OCI-LY7 (cell line): ENCODE measurements around the gene GSN. TPM values are rescaled to one million over a fixed set of nuclear protein-coding genes. Genes with fewer than 3 reads are reported as not detected.

Experiments used
- BruUV-seq: library from RNA; stranded (reverse); fragments of 400-500 nt; replicated peaks from 2 replicates; lab custom pipeline; 2021; lab: Mats Ljungman, UMichigan
- CTCF ChIA-PET: fragments of 300-600 bp; sonication (Branson Sonifier 250); formaldehyde crosslinking; loops from one replicate; lab custom pipeline; 2022; ENCODE audit warnings: antibody characterized with exemption; ENCODE audit not compliant: unreplicated experiment; lab: Charles Lee
- POLR2A ChIA-PET: fragments of 300-600 bp; sonication (Branson Sonifier 250); formaldehyde crosslinking; loops from one replicate; lab custom pipeline; 2022; ENCODE audit warnings: antibody characterized with exemption; lab: Charles Lee
- DNase-seq: peaks from one replicate; pipeline ENCODE4 v3.0.0-alpha.2; 2015; ENCODE audit warnings: low spot score
- H2AFZ ChIP-seq: fragments of 200-600 bp; sonication (generic), shearing (Covaris generic); 2 replicates; pipeline ENCODE4 v1.6.1; 2014; ENCODE audit warnings: mild to moderate bottlenecking, antibody characterized with exemption, low read length, moderate library complexity
- H3K27ac ChIP-seq: fragments of 200-600 bp; sonication (generic); 2 replicates; pipeline ENCODE4 v1.5.1; 2014; ENCODE audit warnings: mixed run types, low read depth, mild to moderate bottlenecking, moderate library complexity, low read length, inconsistent platforms; ENCODE audit not compliant: poor library complexity, severe bottlenecking
- H3K36me3 ChIP-seq: fragments of 200-600 bp; sonication (generic); 2 replicates; pipeline ENCODE4 v1.6.1; 2014; ENCODE audit warnings: mild to moderate bottlenecking, antibody characterized with exemption, low read length, moderate library complexity, mixed read lengths; ENCODE audit not compliant: insufficient read depth
- H3K4me1 ChIP-seq: fragments of 200-600 bp; sonication (generic); 2 replicates; pipeline ENCODE4 v1.5.1; 2014; ENCODE audit warnings: mild to moderate bottlenecking, low read length; ENCODE audit not compliant: insufficient read depth, poor library complexity, severe bottlenecking
- H3K4me2 ChIP-seq: fragments of 200-600 bp; sonication (generic); 2 replicates; pipeline ENCODE4 v1.6.1; 2014; ENCODE audit warnings: mild to moderate bottlenecking, low read length
- H3K4me3 ChIP-seq: fragments of 200-600 bp; sonication (generic); 2 replicates; pipeline ENCODE4 v1.5.1; 2014; ENCODE audit warnings: mild to moderate bottlenecking, low read depth, low read length; ENCODE audit not compliant: poor library complexity, severe bottlenecking
- H3K79me2 ChIP-seq: fragments of 200-600 bp; sonication (generic); 2 replicates; pipeline ENCODE4 v1.6.1; 2016; ENCODE audit warnings: low read depth, mild to moderate bottlenecking, low read length, moderate library complexity, mixed read lengths; ENCODE audit not compliant: insufficient read depth
- H3K9me2 ChIP-seq: fragments of 200-600 bp; sonication (generic); 2 replicates; pipeline ENCODE4 v1.6.1; 2016; ENCODE audit warnings: mild to moderate bottlenecking, low read length, mixed read lengths; ENCODE audit not compliant: insufficient read depth
- H3K9me3 ChIP-seq: fragments of 200-600 bp; sonication (generic); 2 replicates; pipeline ENCODE4 v1.6.1; 2014; ENCODE audit warnings: mild to moderate bottlenecking, mixed run types, low read length, mixed read lengths
- H4K20me1 ChIP-seq: fragments of 200-600 bp; sonication (generic); 2 replicates; pipeline ENCODE4 v1.6.1; 2014; ENCODE audit warnings: mild to moderate bottlenecking, antibody characterized with exemption, low read length, moderate library complexity, mixed read lengths; ENCODE audit not compliant: insufficient read depth
- EZH2phosphoT487 ChIP-seq: fragments of 200-600 bp; sonication (generic); IDR thresholded peaks from 2 replicates; pipeline ENCODE4 v1.6.1; 2018; ENCODE audit warnings: low read depth, borderline replicate concordance, mild to moderate bottlenecking, mixed run types, antibody characterized with exemption, low read length, moderate library complexity, mixed read lengths
- intact Hi-C: fragments of 100-400 bp; cut with micrococcal nuclease; formaldehyde crosslinking; loops from one replicate; pipeline ENCODE4 v1.10.0; 2022; ENCODE audit not compliant: unreplicated experiment
- total RNA-seq, 2 experiments: library from RNA; depleted of rRNA in 1 of 2; stranded (reverse); fragments of >200 nt in 1 of 2; shearing (Covaris generic) in 1 of 2; gene quantifications; 2 replicates each; pipeline ENCODE4 v1.2.3, GENCODE V29; 2014 to 2022
- TF ChIP-seq, protein P1 (sequence below): fragments of 200-600 bp; sonication (generic); conservative IDR thresholded peaks from 2 replicates; pipeline ENCODE4 v1.5.1; 2014; ENCODE audit warnings: mild to moderate bottlenecking, antibody characterized with exemption, low read length, moderate library complexity, mixed read lengths

Gene GSN
- total RNA-seq, 2 experiments from 2014 or later, result 13.4 to 16.3 TPM

DNA sequence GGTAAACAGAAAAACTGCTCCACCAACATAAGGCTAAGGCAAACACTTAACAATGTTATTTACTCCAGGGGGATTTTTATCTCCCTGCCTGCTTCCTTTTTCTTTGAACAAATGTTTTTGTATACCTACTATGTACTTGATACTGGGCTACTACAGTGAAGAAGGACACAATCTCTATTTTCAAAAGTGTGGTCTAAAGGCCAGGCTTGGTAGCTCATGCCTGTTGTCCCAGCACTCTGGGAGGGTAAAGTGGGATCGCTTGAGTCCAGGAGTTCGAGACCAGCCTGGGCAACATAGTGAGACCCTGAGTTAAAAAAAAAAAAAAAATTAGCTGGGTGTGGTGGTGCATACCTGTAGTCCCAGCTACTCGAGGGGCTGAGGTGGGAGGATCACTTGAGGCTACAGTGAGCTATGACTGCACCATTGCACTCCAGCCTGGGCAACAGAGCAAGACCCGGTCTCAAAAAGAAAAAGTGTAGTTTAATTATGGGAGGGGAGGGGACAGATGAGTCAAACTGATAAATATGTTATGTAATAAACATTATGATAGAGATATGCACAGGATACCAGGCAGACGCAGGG is 98.7 kb downstream of the GSN start:
- H3K4me2 ChIP-seq, result no peak overlapping the region
- ChIA-PET POLR2A (interaction anchor here (0.6 to 0.9 kb wide), 2 partner anchors 151 to 263 kb away, joined by 3 read pairs; no protein-coding TSS in a partner anchor), CTCF (interaction anchor here (0.6 kb wide), 1 partner anchor 40 kb away, joined by 3 read pairs; no protein-coding TSS in a partner anchor)
- no peak overlapping the region for H3K27ac ChIP-seq
- no peaks in the 10 kb centered on the region for H3K9me2 ChIP-seq
- H3K9me3 ChIP-seq, result no peaks in the 10 kb centered on the region
- BruUV-seq, result no TSS peak
- no peak overlapping the region for H2AFZ ChIP-seq
- no peaks in the 10 kb centered on the region for H4K20me1 ChIP-seq
- H3K36me3 ChIP-seq, result no peaks in the 10 kb centered on the region
- intact Hi-C loops, result no loop called here
- TF ChIP-seq, protein P1, sequence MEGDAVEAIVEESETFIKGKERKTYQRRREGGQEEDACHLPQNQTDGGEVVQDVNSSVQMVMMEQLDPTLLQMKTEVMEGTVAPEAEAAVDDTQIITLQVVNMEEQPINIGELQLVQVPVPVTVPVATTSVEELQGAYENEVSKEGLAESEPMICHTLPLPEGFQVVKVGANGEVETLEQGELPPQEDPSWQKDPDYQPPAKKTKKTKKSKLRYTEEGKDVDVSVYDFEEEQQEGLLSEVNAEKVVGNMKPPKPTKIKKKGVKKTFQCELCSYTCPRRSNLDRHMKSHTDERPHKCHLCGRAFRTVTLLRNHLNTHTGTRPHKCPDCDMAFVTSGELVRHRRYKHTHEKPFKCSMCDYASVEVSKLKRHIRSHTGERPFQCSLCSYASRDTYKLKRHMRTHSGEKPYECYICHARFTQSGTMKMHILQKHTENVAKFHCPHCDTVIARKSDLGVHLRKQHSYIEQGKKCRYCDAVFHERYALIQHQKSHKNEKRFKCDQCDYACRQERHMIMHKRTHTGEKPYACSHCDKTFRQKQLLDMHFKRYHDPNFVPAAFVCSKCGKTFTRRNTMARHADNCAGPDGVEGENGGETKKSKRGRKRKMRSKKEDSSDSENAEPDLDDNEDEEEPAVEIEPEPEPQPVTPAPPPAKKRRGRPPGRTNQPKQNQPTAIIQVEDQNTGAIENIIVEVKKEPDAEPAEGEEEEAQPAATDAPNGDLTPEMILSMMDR, result no peak
- no peak for TF ChIP-seq EZH2phosphoT487
- no peak overlapping the region for H3K4me3 ChIP-seq
- DNase-seq, result no peak
- H3K79me2 ChIP-seq, result no peaks in the 10 kb centered on the region
- peaks cover 15% of the 10 kb centered on the region for H3K4me1 ChIP-seq

DNA sequence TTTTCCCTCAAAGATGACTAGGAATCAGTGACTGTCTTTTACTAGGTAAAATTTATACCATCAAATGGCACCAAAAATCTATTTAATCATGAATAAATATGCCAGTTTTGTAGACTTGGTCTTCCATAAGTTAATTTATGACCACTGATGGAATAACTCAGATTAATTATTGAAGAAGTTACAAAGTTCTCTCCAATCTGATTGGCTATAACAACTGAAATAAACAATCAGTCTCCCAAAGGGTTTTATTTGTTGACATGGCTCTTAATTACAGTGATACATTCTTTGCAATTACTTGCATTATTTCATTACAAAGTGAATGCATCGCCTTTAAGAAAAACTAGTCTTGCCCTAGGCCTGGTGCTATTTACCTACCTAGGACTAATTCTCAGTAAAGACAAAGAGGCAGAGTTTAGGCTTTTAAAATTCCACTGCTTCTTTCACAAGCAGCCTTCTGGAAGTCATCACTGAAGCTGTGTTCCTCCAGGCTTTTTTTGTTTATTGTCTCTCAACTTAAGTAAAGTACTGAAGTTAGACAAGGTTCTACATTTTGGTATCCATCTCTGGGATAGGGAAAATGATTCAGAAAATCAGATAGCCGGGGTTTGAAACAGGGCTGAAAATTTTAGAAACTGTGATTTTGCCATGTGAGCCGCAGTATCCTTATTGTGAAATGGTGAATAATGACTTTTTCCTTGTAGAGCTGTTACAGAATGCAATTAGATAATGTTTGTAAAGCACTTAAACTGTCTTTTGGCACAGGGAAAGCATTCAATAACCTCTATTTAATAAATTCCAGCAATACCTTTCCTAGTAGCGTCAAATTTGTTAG is 99.6 kb downstream of the GSN start:
- no peak for DNase-seq
- no peaks in the 10 kb centered on the region for H3K36me3 ChIP-seq
- POLR2A ChIA-PET, result interaction anchor here (0.9 kb wide), 1 partner anchor 152 kb away, joined by 3 read pairs; no protein-coding TSS in a partner anchor
- CTCF ChIA-PET, result interaction anchor here (0.6 kb wide), 1 partner anchor 41 kb away, joined by 3 read pairs; no protein-coding TSS in a partner anchor
- H3K4me3 ChIP-seq, result no peak overlapping the region
- H3K9me3 ChIP-seq, result no peaks in the 10 kb centered on the region
- TF ChIP-seq, protein P1, result no peak
- TF ChIP-seq EZH2phosphoT487, result no peak
- no peak overlapping the region for H3K27ac ChIP-seq
- no TSS peak for BruUV-seq
- intact Hi-C loops, result no loop called here
- no peak overlapping the region for H2AFZ ChIP-seq
- H3K4me1 ChIP-seq, result peaks cover 15% of the 10 kb centered on the region
- H4K20me1 ChIP-seq, result no peaks in the 10 kb centered on the region
- no peaks in the 10 kb centered on the region for H3K9me2 ChIP-seq
- H3K4me2 ChIP-seq, result no peak overlapping the region
- no peaks in the 10 kb centered on the region for H3K79me2 ChIP-seq
